Measurements from ENCODE around the gene CELF5. TPM values are rescaled to one million over a fixed set of nuclear protein-coding genes. Genes with fewer than 3 reads are reported as not detected.
"Not testable (repeated sequence)": the region's sequence is repeated elsewhere in the genome, so short reads cannot be mapped to it uniquely, and the experiment has no call there.

CELF5 gene
- total RNA-seq, 1 donor from 2014 or later: not detected

GRCh38 chr19:3272401-3272931 is 48.0 kb downstream of the CELF5 start:
- no peak for DNase-seq (ENCODE audit: low read depth)

GRCh38 chr19:3272952-3273351 is 48.5 kb downstream of the CELF5 start:
- DNase-seq (ENCODE audit: low read depth): no peak

GRCh38 chr19:3274245-3274941 is 49.9 kb downstream of the CELF5 start:
- DNase-seq (ENCODE audit: low read depth): no peak

- DNase-seq (ENCODE audit: low read depth): no peak
Observed at GRCh38 chr19:3274942-3275582, 50.6 kb downstream of the CELF5 start.

GRCh38 chr19:3275583-3276340 is 51.3 kb downstream of the CELF5 start:
- no peak for DNase-seq (ENCODE audit: low read depth)

- DNase-seq (ENCODE audit: low read depth): no peak
Observed at GRCh38 chr19:3276341-3276799, 51.9 kb downstream of the CELF5 start.

GRCh38 chr19:3277649-3278048 is 53.2 kb downstream of the CELF5 start:
- no peak for DNase-seq (ENCODE audit: low read depth)

GRCh38 chr19:3278294-3278693 is 53.8 kb downstream of the CELF5 start:
- no peak for DNase-seq (ENCODE audit: low read depth)

- DNase-seq (ENCODE audit: low read depth): no peak
Observed at GRCh38 chr19:3278749-3279148, 54.3 kb downstream of the CELF5 start.

- no peak for DNase-seq (ENCODE audit: low read depth)
Observed at GRCh38 chr19:3279306-3279705, 54.8 kb downstream of the CELF5 start.

- no peak for DNase-seq (ENCODE audit: low read depth)
Observed at GRCh38 chr19:3281026-3281425, 56.6 kb downstream of the CELF5 start.

- no peak for DNase-seq (ENCODE audit: low read depth)
Observed at GRCh38 chr19:3282155-3282554, 57.7 kb downstream of the CELF5 start.

- no peak for DNase-seq (ENCODE audit: low read depth)
Observed at GRCh38 chr19:3282564-3282963, 58.1 kb downstream of the CELF5 start.

GRCh38 chr19:3283246-3283751 is 58.8 kb downstream of the CELF5 start:
- DNase-seq (ENCODE audit: low read depth): no peak

GRCh38 chr19:3283886-3284657 is 59.6 kb downstream of the CELF5 start:
- DNase-seq (ENCODE audit: low read depth): no peak

GRCh38 chr19:3284759-3285646 is 60.5 kb downstream of the CELF5 start:
- DNase-seq (ENCODE audit: low read depth): no peak

GRCh38 chr19:3285647-3286176 is 61.3 kb downstream of the CELF5 start:
- no peak for DNase-seq (ENCODE audit: low read depth)

GRCh38 chr19:3287814-3288213 is 63.4 kb downstream of the CELF5 start:
- no peak for DNase-seq (ENCODE audit: low read depth)

- not testable (repeated sequence) for DNase-seq (ENCODE audit: low read depth)
Observed at GRCh38 chr19:3288437-3288836, 64.0 kb downstream of the CELF5 start.
